ENCODE data around the gene AKAP9. TPM values are rescaled to one million over a fixed set of nuclear protein-coding genes. Genes with fewer than 3 reads are reported as not detected.
"Not testable (repeated sequence)": the region's sequence is repeated elsewhere in the genome, so short reads cannot be mapped to it uniquely, and the experiment has no call there.

AKAP9 gene
- total RNA-seq, 1 experiment from 2014 or later, result 15.8 TPM

GRCh38 chr7:91946549-91946948 is 5.9 kb downstream of the AKAP9 start:
- DNase-seq (ENCODE audit: low spot score), result no peak

GRCh38 chr7:91947948-91948347 is 7.3 kb downstream of the AKAP9 start:
- DNase-seq (ENCODE audit: low spot score), result no peak

GRCh38 chr7:91949221-91950009 is 8.8 kb downstream of the AKAP9 start:
- peak; percentile 25 for DNase-seq (ENCODE audit: low spot score)

DNA sequence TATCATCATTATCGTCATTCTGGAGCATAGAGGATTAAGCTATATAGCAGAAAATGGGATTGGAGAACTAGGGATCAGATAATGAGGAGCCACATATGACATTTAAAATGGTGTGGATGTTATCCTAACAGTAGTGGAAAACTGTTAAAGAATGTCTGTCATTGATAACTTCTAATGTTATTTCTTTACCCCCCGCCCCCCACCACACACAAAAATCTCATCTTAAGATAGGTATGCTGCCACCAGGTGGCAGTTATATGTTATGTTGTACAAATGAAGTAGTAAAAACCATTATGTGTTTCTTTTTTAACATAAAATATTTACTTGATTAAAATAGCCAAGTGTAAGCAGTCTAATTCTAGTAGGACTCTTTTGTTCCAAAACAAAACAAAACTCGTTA is 13.0 kb downstream of the AKAP9 start:
- DNase-seq (ENCODE audit: low spot score), result peak; percentile 19

DNA sequence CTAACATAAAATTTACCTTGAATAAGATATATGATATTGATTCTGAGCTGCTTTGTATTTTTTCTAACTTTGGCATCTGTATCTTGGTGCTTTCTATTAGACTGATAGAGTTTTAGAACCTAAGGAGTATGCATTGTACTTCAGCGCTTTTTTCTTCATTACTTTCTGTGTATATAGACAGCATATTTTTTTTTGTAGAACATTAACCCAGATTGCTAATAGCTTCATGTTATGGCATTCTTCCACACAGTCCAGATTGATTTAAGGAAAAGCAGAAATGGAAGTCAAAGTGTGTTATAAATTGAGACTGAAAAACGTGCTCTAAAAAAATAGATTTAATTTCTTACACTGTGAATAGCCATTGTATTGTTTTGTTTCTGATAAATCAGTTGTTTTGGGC is 15.8 kb downstream of the AKAP9 start:
- not testable (repeated sequence) for DNase-seq (ENCODE audit: low spot score)

GRCh38 chr7:91957232-91957631 is 16.6 kb downstream of the AKAP9 start:
- no peak for DNase-seq (ENCODE audit: low spot score)

DNA sequence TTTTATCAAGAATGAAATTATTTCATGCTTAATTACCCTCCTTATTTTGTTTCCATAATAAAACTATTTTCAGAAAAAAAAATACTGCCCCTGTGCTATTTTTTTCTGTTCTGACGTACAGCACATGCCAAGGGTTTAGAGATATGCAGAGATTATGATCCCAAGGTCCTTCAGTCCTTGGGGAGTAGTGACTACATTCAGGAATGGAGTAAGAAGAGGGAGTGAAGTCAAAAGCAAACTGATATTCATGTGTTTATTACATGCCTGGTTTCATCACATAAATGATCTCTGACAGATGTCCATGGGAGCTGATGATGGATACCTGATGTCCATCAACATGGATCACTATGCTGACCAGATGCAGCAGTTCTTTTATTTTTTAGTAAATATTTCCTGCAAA is 17.2 kb downstream of the AKAP9 start:
- DNase-seq (ENCODE audit: low spot score), result no peak

DNA sequence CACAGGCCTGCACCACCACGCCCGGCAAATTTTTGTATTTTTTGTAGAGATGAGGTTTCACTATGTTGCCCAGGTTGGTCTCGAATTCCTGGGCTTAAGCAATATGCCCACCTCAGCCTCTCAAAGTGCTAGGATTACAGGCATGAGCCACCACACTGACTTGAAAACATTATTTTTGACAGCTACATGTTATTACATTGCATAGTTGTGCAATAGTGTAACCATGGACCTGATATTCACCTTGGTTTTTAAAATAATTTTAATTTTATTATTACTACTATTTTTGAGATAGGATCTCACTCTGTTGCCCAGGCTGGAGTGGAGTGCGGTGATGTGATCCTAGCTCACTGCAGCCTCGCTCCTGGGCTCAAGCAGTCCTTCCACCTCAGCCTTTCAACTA is 18.4 kb downstream of the AKAP9 start:
- no peak for DNase-seq (ENCODE audit: low spot score)

DNA sequence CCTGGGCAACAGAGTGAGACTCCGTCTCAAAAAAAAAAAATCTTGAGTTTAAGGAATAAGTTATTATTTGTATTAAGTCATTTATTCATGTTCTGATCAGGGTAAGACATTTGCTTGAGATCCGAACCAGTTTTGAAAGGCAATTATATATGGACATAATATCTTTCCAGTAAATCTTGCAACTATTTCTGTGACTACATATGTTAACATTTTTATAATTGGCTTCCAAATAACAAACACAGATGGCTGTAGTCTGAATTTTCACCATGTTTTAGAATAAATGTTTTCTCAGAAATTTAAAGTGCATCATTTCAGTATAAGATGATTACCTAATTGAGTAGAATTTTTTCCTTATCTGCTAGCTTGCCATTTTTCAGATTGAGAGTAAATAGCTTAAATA is 21.2 kb downstream of the AKAP9 start:
- DNase-seq (ENCODE audit: low spot score), result no peak

- DNase-seq (ENCODE audit: low spot score), result no peak
Observed at GRCh38 chr7:91962419-91962818, 21.8 kb downstream of the AKAP9 start.

- DNase-seq (ENCODE audit: low spot score), result not testable (repeated sequence)
Observed at GRCh38 chr7:91967513-91967912, 26.9 kb downstream of the AKAP9 start.

DNA sequence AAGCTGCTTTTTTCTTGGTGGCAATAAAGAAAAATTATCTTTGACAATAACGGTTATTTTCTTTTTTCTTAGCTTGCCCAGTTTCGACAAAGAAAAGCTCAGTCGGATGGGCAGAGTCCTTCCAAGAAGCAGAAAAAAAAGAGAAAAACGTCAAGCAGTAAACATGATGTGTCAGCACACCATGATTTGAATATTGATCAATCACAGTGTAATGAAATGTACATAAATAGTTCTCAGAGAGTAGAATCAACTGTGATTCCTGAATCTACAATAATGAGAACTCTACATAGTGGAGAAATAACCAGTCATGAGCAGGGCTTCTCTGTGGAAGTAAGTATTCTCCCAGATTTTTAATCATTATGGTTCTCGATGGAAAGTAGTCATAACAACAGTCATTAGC is 33.0 kb downstream of the AKAP9 start:
- DNase-seq (ENCODE audit: low spot score), result no peak

DNA sequence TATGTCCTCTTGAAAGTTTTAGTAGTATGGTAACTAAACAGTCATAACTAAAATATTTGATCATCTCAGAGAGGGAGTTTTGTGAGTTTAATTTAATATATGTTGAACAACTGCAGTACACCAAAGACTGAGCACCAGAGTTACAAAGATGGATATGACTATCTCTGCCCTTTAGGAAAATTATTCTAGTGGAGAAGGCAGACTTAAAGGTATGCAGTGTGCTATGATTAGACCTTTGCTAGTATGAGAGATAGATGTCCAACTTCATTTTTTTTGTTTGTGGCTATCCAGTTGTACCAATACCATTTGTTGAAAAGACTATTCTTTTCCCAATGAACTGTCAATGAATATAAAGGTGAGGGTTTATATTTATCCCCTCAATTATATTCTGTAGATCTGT is 33.4 kb downstream of the AKAP9 start:
- DNase-seq (ENCODE audit: low spot score), result no peak

- no peak for DNase-seq (ENCODE audit: low spot score)
Observed at GRCh38 chr7:91976743-91977142, 36.1 kb downstream of the AKAP9 start.

DNA sequence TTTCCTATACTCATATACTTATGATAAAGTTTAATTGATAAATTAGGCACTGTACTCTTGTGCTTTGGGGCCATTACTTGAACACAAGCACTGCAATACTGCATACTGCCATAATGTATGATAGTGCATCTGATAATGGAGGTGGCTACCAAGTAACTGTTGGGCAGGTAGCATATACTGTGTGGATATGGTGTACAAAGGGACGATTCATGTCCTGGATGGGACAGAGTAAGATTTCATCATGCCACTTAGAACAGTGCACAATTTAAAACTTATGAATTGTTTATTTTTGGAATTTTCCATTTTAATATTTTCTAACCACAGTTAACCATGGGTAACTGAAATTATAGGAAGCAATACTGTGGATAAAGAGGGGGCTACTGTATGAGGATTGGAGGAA is 38.9 kb downstream of the AKAP9 start:
- no peak for DNase-seq (ENCODE audit: low spot score)

DNA sequence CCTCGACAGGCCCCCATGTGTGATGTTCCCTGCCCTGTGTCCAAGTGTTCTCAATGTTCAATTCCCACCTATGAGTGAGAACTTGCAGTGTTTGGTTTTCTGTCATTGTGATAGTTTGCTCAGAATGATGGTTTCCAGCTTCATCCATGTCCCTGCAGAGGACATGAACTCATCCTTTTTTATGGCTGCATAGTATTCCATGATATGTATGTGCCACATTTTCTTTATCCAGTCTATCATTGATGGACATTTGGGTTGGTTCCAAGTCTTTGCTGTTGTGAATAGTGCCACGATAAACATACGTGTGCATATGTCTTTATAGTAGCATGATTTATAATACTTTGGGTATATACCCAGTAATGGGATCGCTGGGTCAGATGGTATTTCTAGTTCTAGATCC is 41.7 kb downstream of the AKAP9 start:
- not testable (repeated sequence) for DNase-seq (ENCODE audit: low spot score)

- no peak for DNase-seq (ENCODE audit: low spot score)
Observed at GRCh38 chr7:91988213-91988612, 47.6 kb downstream of the AKAP9 start.

GRCh38 chr7:91993976-91994375 is 53.3 kb downstream of the AKAP9 start:
- DNase-seq (ENCODE audit: low spot score), result no peak

- DNase-seq (ENCODE audit: low spot score), result no peak
Observed at GRCh38 chr7:91995391-91996105, 54.9 kb downstream of the AKAP9 start.

- no peak for DNase-seq (ENCODE audit: low spot score)
Observed at GRCh38 chr7:91999631-92000565, 59.2 kb downstream of the AKAP9 start.

- no peak for DNase-seq (ENCODE audit: low spot score)
Observed at GRCh38 chr7:92002720-92003119, 62.1 kb downstream of the AKAP9 start.

- no peak for DNase-seq (ENCODE audit: low spot score)
Observed at GRCh38 chr7:92006046-92006445, 65.4 kb downstream of the AKAP9 start.
